GM19438 (cell line): ENCODE results near the gene SIDT2.
"Not testable (repeated sequence)": the region's sequence is repeated elsewhere in the genome, so short reads cannot be mapped to it uniquely, and the experiment has no call there.

Experiments used
- ATAC-seq: cut with Tn5 transposase; IDR thresholded peaks from one replicate; pipeline ENCODE4 v1.9.1; 2021; ENCODE audit warnings: low read depth; ENCODE audit not compliant: unreplicated experiment

SIDT2 gene

DNA sequence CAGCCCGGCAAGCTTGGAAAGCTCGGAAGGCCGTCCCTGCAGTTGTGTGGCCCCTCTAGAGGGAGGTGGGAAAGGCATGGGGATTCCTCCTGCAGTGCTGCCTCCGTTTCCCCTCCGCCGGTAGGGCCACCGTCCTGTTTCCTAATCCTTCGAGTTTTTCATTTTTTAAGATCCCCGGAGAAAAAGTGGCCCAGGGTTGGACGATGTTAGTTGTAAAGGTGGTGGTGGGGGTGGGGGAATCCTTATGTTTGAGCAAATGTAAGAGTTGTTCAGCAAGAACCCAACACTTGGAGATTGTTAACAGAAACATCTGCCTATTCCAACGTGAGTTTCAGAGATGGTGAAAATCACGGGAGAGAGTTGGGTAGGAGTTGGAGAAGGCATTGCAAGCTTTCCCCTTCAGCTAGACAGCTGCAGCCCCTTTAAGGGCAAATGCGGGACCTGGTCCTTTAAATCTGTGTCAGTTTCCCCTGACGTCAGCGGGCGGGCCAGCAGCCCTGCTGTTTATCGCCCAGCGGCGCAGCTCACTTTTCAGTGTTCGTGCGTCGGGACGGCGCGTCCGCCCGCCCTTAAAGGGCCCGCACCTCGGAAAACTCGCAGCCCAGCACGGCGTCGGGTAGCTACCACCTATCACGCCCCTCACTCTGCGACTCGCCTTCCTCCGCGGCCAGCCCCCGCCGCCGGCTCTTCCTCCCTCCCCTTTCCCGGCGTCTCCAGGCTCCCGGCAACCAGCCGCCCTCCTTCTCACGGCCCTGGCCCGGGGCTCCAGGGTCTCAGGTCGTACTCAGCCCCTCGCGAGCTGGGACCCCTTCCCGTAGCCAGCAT, at the start of gene SIDT2:
Gene SIDT2 (plus strand): TSS at position 534 of the 825 bp plus-strand sequence. CDS start 521 bp downstream, outside the sequence.
- ATAC-seq, result peak; percentile 82

GRCh38 chr11:117130396-117130795, 48.1 kb upstream of the SIDT2 start:
- ATAC-seq, result not testable (repeated sequence)

DNA sequence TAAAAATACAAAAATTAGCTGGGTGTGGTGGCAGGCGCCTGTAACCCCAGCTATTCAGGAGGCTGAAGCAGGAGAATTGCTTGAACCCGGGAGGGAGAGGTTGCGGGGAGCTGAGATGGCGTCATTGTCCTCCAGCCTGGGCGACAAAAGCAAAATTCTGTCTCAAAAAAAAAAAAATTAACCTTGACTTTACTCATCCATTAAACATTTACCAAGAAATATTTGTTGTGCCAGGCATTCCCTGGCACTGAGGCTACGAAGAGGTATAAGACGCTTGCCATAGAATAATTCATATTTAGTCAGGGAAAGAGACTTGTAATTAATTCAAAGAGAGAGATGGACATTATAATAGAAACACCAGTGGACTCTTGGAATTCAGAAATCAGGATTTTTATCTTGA, 47.7 kb upstream of the SIDT2 start:
- ATAC-seq, result no peak

DNA sequence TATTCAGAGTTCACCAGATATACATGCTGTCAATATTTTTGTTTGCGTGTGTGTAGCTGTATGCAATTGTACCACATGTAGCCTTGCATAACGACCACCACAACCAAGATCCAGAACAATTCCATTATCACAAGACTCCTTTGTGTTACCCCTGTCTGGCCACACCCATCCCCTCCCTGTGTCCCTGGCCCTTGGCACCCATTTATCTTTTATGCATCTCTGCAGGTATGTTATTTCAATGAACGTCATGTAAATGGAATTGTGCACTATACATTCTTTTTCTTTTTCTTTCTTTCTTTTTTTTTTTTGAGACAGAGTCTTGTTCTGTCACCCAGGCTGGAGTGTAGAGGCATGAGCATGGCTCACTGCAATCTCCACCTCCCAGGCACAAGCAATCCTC, 44.1 kb upstream of the SIDT2 start:
- ATAC-seq, result no peak

DNA sequence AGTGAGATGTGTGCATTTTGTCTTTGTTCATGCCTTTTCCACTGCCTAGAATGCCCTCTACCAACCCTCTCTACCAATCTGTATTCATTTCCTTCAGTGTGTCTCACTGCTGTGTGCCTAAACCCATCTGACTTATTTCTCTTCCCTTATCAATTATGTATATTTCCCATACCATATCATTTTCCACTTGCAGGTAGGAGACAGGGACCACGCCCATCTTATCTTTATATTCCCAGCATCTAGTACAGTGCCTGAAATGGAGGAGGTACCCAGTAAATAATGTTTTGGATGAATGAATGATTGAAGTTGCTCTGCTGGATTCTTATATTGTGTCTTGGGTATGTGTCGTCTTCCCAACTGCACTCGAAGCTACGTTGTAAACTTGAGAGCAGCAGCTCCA, 43.6 kb upstream of the SIDT2 start:
- not testable (repeated sequence) for ATAC-seq

DNA sequence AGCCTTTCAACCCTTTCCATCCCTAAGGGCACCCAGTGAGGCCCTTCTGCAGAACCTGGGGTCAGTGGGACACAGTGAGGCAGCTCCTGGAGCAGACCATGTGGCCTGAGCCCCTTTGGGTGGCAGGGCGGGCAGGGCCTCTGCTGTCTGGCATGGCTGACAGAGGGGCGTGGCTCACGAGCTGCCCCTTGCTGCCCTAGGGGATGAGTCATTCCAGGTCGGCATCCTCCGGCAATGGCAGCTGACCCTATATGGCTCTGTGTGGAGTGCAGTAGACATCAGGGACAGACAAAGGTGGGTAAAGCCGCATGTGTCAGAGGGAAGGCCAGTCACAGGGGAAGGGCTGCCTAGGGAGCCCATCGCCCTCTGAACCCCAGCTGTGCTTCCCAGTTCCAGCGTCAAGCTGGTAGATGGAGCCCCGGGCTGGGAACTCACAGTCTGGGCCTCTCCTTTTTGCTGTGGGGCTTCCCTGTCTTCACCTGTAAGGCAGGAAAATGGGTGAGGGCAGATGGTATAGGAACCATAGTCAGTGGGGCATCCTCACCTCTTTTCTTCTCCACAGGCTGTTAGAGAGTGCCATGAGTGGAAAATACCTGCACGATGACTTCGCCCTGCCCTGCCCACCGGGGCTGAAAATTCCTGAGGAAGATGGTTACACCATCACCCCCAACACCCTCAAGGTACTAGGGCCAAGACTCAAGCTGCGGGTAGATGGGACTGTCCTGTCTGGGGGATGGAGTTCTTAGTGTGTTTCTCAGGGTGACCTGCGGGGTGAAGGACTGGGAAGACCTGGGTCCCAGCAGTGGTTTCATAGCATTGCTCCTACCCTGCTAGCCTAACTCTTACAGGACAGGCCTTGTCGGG, 41.1 kb upstream of the SIDT2 start:
- ATAC-seq, result not testable (repeated sequence)

- ATAC-seq, result peak; percentile 18
These were observed 35.2 kb upstream of the SIDT2 start for GRCh38 chr11:117143390-117143789.

- ATAC-seq, result peak; percentile 96
These were observed 34.6 kb upstream of the SIDT2 start, which contains the start of gene PAFAH1B2 for GRCh38 chr11:117143871-117144476. Gene PAFAH1B2 (plus strand): TSS chr11:117144287. CDS start chr11:117152448, 8,161 bp downstream.

DNA sequence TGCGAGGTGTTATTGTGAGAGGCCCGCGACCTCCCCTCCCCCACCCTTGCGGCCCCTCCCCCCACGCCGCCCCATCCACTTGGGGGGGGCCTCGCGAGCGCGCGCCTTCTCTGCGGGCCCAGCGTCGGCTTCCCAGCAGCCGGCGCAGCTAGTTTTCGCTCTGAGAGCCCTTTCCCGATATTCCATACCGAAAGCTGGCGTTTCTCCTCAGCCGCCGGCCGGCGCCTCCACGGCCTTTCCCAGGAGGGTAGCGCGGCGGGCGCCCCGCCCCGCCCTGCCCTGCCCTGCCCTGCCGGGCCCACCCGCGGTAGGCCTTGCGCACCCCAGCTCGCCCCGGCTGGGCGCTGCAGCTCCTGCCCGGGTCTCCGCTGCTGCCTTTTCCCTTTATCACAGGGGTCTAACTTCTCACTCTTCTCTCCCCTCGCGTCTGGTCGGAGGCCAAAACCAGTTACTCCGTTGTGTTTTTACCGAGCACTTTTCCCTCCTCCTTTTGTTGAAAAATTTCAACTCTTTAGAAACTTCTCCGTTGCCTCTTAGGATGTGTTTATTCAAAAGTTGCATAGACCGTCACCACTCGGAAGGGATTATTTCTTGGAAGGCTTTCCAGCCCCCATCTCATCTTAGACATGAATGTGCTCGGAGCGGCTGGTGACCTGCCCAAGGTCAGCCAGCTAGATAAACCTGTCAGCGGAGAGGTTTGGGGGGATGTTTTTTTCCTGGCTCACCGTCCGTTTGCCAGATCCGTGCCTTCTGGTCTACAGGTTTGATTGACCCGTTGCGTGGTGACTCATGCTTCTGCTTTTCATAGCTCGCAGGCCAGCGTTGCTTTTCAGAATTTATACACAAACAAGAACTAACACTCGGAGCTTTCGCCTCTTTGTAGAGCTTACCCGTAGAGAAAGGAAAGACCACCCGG, 33.8 kb upstream of the SIDT2 start:
- ATAC-seq, result peak; percentile 51

- ATAC-seq, result no peak
These were observed 33.2 kb upstream of the SIDT2 start for GRCh38 chr11:117145393-117145761.

GRCh38 chr11:117146521-117146920, 32.0 kb upstream of the SIDT2 start:
- ATAC-seq, result no peak

DNA sequence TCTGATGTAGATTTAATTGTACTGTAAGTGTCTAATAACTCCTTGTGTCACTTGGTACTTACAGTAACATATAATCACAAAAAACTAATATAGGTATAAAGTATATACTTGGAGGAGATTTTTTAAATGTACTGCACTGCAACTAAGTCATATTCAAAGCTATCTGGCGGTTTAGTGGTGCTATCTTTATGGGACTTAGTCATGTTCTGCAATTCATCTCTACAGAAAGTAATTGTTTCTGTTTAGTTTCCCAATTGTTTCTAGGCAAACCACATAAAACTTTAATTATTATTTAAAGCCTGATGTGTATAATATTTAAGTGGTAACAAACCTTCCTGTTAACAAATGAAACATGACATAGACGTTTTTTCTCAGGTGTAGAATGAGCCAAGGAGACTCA, 26.5 kb upstream of the SIDT2 start:
- no peak for ATAC-seq

GRCh38 chr11:117154468-117154867, 24.1 kb upstream of the SIDT2 start:
- ATAC-seq, result no peak

DNA sequence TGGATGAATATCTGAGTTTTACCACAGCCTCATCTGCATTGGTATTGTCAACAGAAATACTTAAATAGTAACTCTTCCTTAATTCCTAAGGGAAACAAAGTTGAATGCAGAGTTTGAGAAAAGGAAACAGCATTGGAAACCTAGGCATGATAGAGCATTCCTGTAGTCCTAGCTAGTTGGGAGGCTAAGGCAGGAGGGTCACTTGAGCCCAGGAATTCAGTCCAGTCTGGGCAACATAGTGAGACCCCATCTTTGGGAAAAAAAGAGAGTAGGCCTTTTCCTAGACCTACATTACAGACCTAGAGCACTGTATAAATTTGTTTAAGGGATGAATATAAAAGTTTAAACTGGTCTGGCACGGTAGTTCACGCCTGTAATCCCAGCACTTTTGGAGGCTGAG, 21.0 kb upstream of the SIDT2 start:
- ATAC-seq, result no peak

GRCh38 chr11:117159892-117160291, 18.7 kb upstream of the SIDT2 start:
- no peak for ATAC-seq

GRCh38 chr11:117160826-117161225, 17.7 kb upstream of the SIDT2 start:
- ATAC-seq, result no peak

DNA sequence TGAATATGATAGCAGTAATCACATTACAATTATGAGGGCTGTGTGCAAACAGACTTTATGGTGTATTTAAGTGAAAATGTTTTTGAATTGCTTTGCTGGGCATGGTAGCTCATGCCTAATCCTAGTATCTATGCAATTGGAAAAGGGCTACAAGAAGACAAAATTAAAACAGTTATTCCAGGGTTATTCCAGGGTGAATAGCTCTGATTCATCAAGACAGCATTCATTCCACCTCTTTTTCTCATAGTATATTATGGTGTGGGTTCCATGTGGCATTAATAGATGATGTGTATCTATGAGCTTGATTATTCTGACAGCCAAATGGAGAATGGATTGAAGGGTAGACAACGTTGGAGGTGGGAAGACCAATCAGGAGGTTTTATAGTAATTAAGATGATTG, 12.1 kb upstream of the SIDT2 start:
- no peak for ATAC-seq

GRCh38 chr11:117169736-117170135, 8.8 kb upstream of the SIDT2 start:
- no peak for ATAC-seq

DNA sequence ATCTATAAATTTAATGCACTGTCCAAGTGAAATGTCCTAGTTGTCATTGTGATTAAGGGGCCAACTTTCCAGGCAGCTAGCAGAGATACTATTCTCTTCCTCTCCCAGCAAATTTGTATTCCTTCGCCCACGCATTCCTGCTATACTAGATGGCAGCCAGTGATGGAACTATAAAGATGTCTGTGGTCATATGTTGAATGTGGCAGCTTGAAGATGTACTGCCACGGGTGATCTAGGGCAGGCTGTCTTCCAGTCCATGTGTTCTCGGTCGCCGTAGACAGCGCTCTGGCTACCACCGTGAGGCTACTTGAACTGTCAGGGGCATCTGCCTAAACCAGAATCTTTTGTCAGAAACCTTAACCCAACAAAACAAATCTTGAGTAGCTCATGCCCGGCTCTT, 8.3 kb upstream of the SIDT2 start:
- no peak for ATAC-seq

GRCh38 chr11:117171007-117171403, 7.5 kb upstream of the SIDT2 start:
- ATAC-seq, result no peak
